ENCODE data around the gene CIC.

Gene CIC

DNA sequence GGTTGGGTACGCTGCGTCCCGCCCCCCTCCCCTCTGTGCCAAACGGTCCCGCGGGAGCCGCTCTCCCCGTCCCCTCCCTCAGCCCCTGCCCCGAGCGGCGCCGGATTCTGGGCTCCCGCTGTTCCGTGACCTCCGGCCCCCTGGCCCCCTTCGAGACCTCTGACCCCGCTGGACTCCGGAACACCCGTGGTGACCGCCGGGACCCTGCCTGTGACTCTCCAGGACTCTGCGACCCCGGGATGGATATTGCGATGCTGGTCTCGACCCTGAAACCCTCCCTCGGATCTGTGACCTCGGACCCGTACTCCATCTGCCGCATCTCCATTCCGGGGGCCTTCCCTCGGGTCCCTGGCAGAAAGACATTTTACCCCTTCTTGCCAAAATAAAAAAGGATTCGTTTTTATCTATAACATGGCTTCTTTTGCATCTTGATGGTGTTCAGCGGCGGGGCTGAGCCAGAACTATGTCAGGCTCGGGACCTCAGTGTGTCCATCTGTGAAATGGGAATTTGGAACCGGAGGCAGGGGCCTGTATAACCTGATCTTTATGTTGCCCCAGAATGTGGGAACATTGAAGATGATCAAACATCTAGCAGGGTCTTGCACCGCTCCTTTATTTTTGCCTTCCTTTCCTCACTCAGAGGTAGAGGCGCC lies 55.7 kb downstream of the CIC start:
- no peaks in the 10 kb centered on the region for H3F3A ChIP-seq (ENCODE audit: insufficient read depth)
- no peak overlapping the region for H3K27ac ChIP-seq (ENCODE audit: low read depth, low read length)
- H3K36me3 ChIP-seq (ENCODE audit: low read length): no peaks in the 10 kb centered on the region
- no peaks in the 10 kb centered on the region for H3K27me3 ChIP-seq (ENCODE audit: low read length)
- H3K9ac ChIP-seq (ENCODE audit: low read length): peak overlapping the region; percentile 63
- H3K9me2 ChIP-seq (replicated peaks; ENCODE audit: insufficient read depth, low read length): no peaks in the 10 kb centered on the region
- peak overlapping the region; percentile 100 for H2AFZ ChIP-seq (ENCODE audit: low read depth, low read length, severe bottlenecking)
- H3K4me3 ChIP-seq (ENCODE audit: insufficient read depth, low read length, poor library complexity, severe bottlenecking): peak overlapping the region; percentile 54
- H3K4me2 ChIP-seq (ENCODE audit: low read depth, low read length, poor library complexity, severe bottlenecking): peak overlapping the region; percentile 89
- H4K20me1 ChIP-seq (ENCODE audit: low read depth, low read length): no peaks in the 10 kb centered on the region
- TF ChIP-seq CTCF (IDR thresholded peaks at IDR 0.05; ENCODE audit: insufficient read depth, low read length, poor library complexity, severe bottlenecking): peak; percentile 87
- no peak for TF ChIP-seq EZH2phosphoT487 (conservative IDR thresholded peaks at IDR 0.05; ENCODE audit: low read length)
- H3K79me2 ChIP-seq (ENCODE audit: insufficient read depth, low read length): no peaks in the 10 kb centered on the region
- no peaks in the 10 kb centered on the region for H3K9me3 ChIP-seq (ENCODE audit: insufficient read depth, low read length)

- Histone ChIP-seq H3K79me2 (ENCODE audit: insufficient read depth, low read length) (no peaks in the 10 kb centered on the region), H3K9me3 (ENCODE audit: insufficient read depth, low read length) (no peaks in the 10 kb centered on the region), H3K27me3 (ENCODE audit: low read length) (no peaks in the 10 kb centered on the region), H3K36me3 (ENCODE audit: low read length) (no peaks in the 10 kb centered on the region), H2AFZ (ENCODE audit: low read depth, low read length, severe bottlenecking) (peak within 1 kb of the TSS; percentile 100), H4K20me1 (ENCODE audit: low read depth, low read length) (no peaks in the 10 kb centered on the region), H3K9me2 (replicated peaks; ENCODE audit: insufficient read depth, low read length) (no peaks in the 10 kb centered on the region), H3F3A (ENCODE audit: insufficient read depth) (no peaks in the 10 kb centered on the region), H3K4me2 (ENCODE audit: low read depth, low read length, poor library complexity, severe bottlenecking) (peak within 1 kb of the TSS; percentile 89), H3K27ac (ENCODE audit: low read depth, low read length) (no peak within 1 kb of the TSS), H3K9ac (ENCODE audit: low read length) (peak within 1 kb of the TSS; percentile 82), H3K4me3 (ENCODE audit: insufficient read depth, low read length, poor library complexity, severe bottlenecking) (peak within 1 kb of the TSS; percentile 64)
- TF ChIP-seq CTCF (IDR thresholded peaks at IDR 0.05; ENCODE audit: insufficient read depth, low read length, poor library complexity, severe bottlenecking): no peak
- no peak for TF ChIP-seq EZH2phosphoT487 (conservative IDR thresholded peaks at IDR 0.05; ENCODE audit: low read length)
These were observed 56.4 kb downstream of the CIC start, which contains the start of gene MEGF8 for GRCh38 chr19:42325308-42325895. Gene MEGF8 (plus strand): TSS chr19:42325635. CDS start chr19:42326244, 609 bp downstream.

DNA sequence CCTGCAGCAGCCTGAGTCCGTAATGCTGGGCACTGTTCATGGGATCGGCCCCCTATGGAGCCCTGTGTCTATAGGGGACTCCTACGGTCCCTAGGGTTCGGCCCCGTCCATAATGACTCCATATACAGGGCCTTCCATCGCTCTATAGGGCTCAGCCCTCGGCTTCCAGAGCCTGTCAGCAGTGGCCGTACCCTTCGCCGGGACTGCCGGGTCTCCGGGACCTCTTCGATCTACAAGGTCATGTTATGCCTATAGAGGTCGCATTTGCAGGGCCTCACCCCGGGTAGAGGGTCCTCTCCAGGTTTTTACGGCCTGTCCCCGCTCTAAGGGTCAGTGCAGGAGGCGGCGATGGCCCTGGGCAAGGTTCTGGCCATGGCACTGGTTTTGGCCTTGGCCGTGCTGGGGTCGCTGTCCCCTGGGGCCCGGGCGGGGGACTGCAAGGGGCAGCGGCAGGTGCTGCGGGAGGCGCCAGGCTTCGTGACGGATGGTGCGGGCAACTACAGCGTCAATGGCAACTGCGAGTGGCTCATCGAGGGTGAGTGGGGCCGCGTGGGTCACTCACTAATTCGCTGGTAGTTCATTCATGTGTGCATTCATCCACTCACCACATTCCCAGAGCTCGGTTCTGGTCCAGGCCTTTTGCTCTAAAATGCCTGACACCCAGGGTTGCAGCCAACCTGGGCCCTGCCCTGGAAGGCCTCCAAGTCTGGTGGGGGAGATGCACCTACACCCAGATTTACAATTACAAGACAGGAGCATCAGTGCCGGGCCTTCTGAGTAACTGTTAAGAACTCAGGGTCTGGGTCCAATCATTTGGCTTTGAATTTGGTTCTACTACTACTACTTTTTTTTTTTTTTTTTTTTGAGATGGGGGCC lies 57.1 kb downstream of the CIC start:
- Histone ChIP-seq H3K4me2 (ENCODE audit: low read depth, low read length, poor library complexity, severe bottlenecking) (peak overlapping the region; percentile 62), H3K79me2 (ENCODE audit: insufficient read depth, low read length) (no peaks in the 10 kb centered on the region), H3K36me3 (ENCODE audit: low read length) (no peaks in the 10 kb centered on the region), H3K9me3 (ENCODE audit: insufficient read depth, low read length) (no peaks in the 10 kb centered on the region), H4K20me1 (ENCODE audit: low read depth, low read length) (no peaks in the 10 kb centered on the region), H3K27ac (ENCODE audit: low read depth, low read length) (no peak overlapping the region), H3K9me2 (replicated peaks; ENCODE audit: insufficient read depth, low read length) (no peaks in the 10 kb centered on the region), H2AFZ (ENCODE audit: low read depth, low read length, severe bottlenecking) (peak overlapping the region; percentile 66), H3K9ac (ENCODE audit: low read length) (peak overlapping the region; percentile 82), H3K27me3 (ENCODE audit: low read length) (no peaks in the 10 kb centered on the region), H3F3A (ENCODE audit: insufficient read depth) (no peaks in the 10 kb centered on the region), H3K4me3 (ENCODE audit: insufficient read depth, low read length, poor library complexity, severe bottlenecking) (peak overlapping the region; percentile 64)
- peak; percentile 38 for TF ChIP-seq CTCF (IDR thresholded peaks at IDR 0.05; ENCODE audit: insufficient read depth, low read length, poor library complexity, severe bottlenecking)
- no peak for TF ChIP-seq EZH2phosphoT487 (conservative IDR thresholded peaks at IDR 0.05; ENCODE audit: low read length)
